Suprapubic skin (tissue), 4 donors: ENCODE measurements around the gene PRDM7. TPM values are rescaled to one million over a fixed set of nuclear protein-coding genes. Genes with fewer than 3 reads are reported as not detected.

Source experiments
- DNase-seq, 2 donors: peaks; one replicate each; pipeline ENCODE4 v3.0.0-alpha.2; 2019; ENCODE audit warnings: low spot score in 2 of 2
- H3K27ac ChIP-seq: fragments of 200-600 bp; sonication (generic); one replicate; pipeline ENCODE4 v1.5.1; 2019
- H3K27me3 ChIP-seq: fragments of 200-600 bp; sonication (generic); one replicate; pipeline ENCODE4 v1.5.1; 2019
- H3K36me3 ChIP-seq: fragments of 200-600 bp; sonication (generic); one replicate; pipeline ENCODE4 v1.5.1; 2019
- H3K4me1 ChIP-seq: fragments of 200-600 bp; sonication (generic); one replicate; pipeline ENCODE4 v1.5.1; 2019
- H3K4me3 ChIP-seq: fragments of 200-600 bp; sonication (generic); one replicate; pipeline ENCODE4 v1.5.1; 2019; ENCODE audit warnings: mild to moderate bottlenecking
- H3K9me3 ChIP-seq: fragments of 200-600 bp; sonication (generic); one replicate; pipeline ENCODE4 v1.5.1; 2019
- EP300 ChIP-seq: sonication (generic); formaldehyde crosslinking; IDR thresholded peaks from one replicate; pipeline ENCODE4 v1.6.1; 2017; ENCODE audit warnings: antibody characterized with exemption
- POLR2A ChIP-seq, 2 donors: fragments of 450-650 bp; IDR thresholded peaks; one replicate each; pipeline ENCODE4 v1.6.1; 2017; ENCODE audit warnings: antibody characterized with exemption in 2 of 2, mild to moderate bottlenecking in 2 of 2, moderate library complexity in 2 of 2
- POLR2AphosphoS5 ChIP-seq, 3 donors: sonication (generic); formaldehyde crosslinking; IDR thresholded peaks; one replicate each; pipeline ENCODE4 v1.6.1; 2017; ENCODE audit warnings: antibody characterized with exemption in 3 of 3
- WGBS: methylation state at CpG from one replicate; pipeline ENCODE4 v1.1.5; 2018; 5-methylcytosine and 5-hydroxymethylcytosine counted together
- total RNA-seq, 4 donors: library from RNA; depleted of rRNA; stranded (reverse); fragments of >200 nt; gene quantifications; one replicate each; pipeline ENCODE4 v1.1.0, GENCODE V29; 2016
- TF ChIP-seq, protein P1 (sequence below), 2 donors: fragments of 200-600 bp in 1 of 2; fragments of 450-650 bp in 1 of 2; sonication (generic) in 1 of 2; IDR thresholded peaks; one replicate each; pipeline ENCODE4 v1.5.1; 2016 to 2019; ENCODE audit warnings: antibody characterized with exemption in 2 of 2, mild to moderate bottlenecking in 1 of 2, moderate library complexity in 1 of 2

The PRDM7 gene
- total RNA-seq, 4 donors from 2014 or later = not detected

DNA sequence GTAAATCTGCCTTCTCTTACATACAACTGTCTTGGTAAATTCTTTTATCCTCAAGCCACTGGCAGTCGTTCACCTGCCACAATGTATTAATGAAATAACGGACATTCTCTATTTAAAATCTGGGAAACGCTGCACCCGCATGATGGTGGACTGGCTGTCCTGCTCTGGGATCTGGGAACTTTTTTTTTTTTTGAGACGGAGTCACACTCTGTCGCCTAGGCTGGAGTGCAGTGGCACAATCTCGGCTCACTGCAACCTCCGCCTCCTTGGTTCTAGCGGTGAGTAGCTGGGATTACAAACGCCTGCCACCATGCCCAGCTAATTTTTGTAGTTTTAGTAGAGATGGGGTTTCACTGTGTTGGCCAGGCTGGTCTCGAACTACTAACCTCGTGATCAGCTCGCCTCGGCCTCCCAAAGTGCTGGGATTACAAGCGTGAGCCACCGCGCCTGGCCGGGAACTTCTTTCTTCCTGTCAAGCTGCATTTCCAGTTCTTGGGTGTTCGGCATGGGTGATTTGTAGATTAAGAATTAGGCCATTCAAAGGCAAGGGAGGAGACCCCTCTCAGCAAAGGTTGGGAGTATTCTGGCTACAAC is 28.3 kb downstream of the PRDM7 start:
- H3K9me3 ChIP-seq = peaks cover under 1% of the 10 kb centered on the region
- WGBS = 76% methylated on average over 19 of the region's 19 CpGs
- peaks cover 28% of the 10 kb centered on the region for H3K4me1 ChIP-seq
- TF ChIP-seq, protein P1, sequence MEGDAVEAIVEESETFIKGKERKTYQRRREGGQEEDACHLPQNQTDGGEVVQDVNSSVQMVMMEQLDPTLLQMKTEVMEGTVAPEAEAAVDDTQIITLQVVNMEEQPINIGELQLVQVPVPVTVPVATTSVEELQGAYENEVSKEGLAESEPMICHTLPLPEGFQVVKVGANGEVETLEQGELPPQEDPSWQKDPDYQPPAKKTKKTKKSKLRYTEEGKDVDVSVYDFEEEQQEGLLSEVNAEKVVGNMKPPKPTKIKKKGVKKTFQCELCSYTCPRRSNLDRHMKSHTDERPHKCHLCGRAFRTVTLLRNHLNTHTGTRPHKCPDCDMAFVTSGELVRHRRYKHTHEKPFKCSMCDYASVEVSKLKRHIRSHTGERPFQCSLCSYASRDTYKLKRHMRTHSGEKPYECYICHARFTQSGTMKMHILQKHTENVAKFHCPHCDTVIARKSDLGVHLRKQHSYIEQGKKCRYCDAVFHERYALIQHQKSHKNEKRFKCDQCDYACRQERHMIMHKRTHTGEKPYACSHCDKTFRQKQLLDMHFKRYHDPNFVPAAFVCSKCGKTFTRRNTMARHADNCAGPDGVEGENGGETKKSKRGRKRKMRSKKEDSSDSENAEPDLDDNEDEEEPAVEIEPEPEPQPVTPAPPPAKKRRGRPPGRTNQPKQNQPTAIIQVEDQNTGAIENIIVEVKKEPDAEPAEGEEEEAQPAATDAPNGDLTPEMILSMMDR (IDR thresholded peaks at IDR 0.05) = no peak
- no peak for TF ChIP-seq EP300
- H3K27me3 ChIP-seq = peaks cover 7% of the 10 kb centered on the region
- no peak for DNase-seq
- H3K36me3 ChIP-seq = no peaks in the 10 kb centered on the region
- no peak overlapping the region for H3K4me3 ChIP-seq
- no peak overlapping the region for H3K27ac ChIP-seq

DNA sequence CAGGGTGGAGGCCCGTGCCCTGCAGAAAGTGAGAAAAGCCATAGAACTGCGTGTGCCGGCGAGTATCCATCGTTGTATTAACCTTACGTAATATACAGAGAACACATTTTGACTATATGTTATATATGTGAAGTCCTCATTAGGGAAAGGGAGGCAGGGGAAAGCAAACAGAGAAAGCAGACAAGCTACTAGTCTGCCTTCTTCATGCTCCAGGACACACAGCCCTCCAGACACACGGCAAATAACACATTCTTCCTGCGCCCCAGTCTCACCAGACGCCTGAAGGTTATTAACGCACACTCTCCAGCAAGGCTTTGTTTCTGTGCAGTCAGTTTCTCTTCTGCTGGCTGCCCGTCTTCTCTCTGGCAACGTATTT is 28.8 kb downstream of the PRDM7 start:
- Histone ChIP-seq H3K27ac (no peak overlapping the region), H3K4me1 (peaks cover 33% of the 10 kb centered on the region), H3K36me3 (no peaks in the 10 kb centered on the region), H3K4me3 (no peak overlapping the region), H3K27me3 (peaks cover 7% of the 10 kb centered on the region), H3K9me3 (no peaks in the 10 kb centered on the region)
- WGBS = 31% methylated on average over 12 of the region's 12 CpGs
- TF ChIP-seq POLR2AphosphoS5 (IDR thresholded peaks at IDR 0.05) = no peak
- TF ChIP-seq, protein P1 (IDR thresholded peaks at IDR 0.05) = no peak
- TF ChIP-seq EP300 = no peak
- TF ChIP-seq POLR2A (IDR thresholded peaks at IDR 0.05) = no peak
- DNase-seq = no peak

DNA sequence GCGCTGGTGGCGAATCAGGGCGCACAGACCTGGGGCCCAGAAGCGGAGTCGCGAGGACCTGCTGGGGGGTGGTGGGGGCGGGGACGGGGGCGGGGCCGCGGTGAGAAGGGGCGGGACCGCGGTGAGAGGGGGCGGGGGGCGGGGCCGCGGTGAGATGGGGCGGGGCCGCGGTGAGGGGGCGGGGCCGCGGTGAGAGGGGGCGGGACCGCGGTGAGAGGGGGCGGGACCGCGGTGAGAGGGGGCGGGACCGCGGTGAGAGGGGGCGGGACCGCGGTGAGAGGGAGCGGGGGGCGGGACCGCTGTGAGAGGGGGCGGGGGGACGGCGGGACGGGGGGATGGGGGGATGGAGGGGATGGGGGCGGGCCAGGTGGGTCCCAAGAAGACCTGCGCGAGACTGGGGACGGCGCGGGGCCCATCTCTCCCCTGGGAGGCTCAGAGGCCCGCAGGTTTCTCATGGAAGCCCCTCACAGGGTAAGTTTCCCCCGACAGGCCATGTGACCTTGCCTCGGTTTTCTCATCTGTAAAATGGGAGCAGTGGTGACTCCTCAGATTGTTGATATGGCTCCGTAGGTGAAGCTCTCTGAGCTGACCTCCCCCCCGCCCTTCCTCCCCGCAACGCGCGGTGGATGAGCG is 29.3 kb downstream of the PRDM7 start:
- Histone ChIP-seq H3K9me3 (no peaks in the 10 kb centered on the region), H3K27me3 (peaks cover 7% of the 10 kb centered on the region), H3K4me1 (peaks cover 33% of the 10 kb centered on the region), H3K4me3 (peak overlapping the region; percentile 50), H3K27ac (no peak overlapping the region), H3K36me3 (no peaks in the 10 kb centered on the region)
- TF ChIP-seq POLR2AphosphoS5 (IDR thresholded peaks at IDR 0.05) (no peak), EP300 (no peak)
- TF ChIP-seq, protein P1 (IDR thresholded peaks at IDR 0.05) = no peak
- DNase-seq = no peak
- WGBS = 22% methylated on average over 9 of the region's 59 CpGs

DNA sequence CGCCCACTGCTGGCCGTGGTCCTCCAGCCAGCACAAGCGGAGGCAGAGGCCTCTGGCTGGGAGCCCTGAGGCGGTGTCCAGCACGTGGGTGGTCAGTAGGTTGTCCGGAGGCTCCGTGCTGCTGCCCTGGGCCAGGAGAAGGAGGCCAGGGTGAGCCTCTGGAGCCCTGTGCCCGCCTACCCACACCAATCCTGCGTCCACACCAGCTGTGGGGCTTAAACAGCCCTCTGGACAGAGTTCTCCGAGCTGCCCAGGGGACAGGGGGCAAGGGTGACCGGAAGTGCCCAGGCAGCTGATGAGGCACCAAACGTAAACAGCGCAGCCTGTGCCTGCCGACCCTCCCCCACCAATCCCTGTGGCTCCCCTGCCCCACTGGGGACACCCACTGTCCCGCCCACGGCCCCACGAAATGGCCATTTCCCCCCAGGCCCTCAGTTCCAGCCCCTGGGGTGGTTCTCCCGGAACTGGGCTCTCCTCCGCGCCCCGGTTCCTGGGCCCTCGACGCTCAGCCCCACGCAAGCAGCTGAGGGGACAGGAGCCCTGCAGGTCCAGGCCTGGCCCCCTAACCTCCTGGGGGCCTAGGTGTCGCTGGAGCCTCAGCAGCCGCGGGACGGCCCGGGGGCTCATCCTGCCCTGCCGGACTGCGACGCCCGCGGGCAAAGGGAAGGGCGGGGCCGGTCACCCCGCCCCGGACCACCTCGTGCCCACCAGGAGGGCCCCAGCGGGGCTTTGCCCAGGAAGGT is 30.0 kb downstream of the PRDM7 start:
- no peak for DNase-seq
- TF ChIP-seq EP300 (no peak), POLR2A (IDR thresholded peaks at IDR 0.05) (no peak), POLR2AphosphoS5 (IDR thresholded peaks at IDR 0.05) (no peak)
- TF ChIP-seq, protein P1 (IDR thresholded peaks at IDR 0.05) = no peak
- Histone ChIP-seq H3K27me3 (peaks cover 7% of the 10 kb centered on the region), H3K4me1 (peaks cover 33% of the 10 kb centered on the region), H3K9me3 (no peaks in the 10 kb centered on the region), H3K27ac (no peak overlapping the region), H3K36me3 (no peaks in the 10 kb centered on the region), H3K4me3 (peak overlapping the region; percentile 50)
- WGBS = no CpG with 5 or more reads among the region's 40 CpGs
